ENCODE measurements around the gene FAM162B. TPM values are rescaled to one million over a fixed set of nuclear protein-coding genes. Genes with fewer than 3 reads are reported as not detected.

The FAM162B gene
- polyA plus RNA-seq, 2 of the 4 experiments (the other 2 are of a cell fraction) = 0.14 TPM; not detected in 1

GRCh38 chr6:116764629-116764960 lies 924 bp downstream of the FAM162B start:
- no peak for ATAC-seq
- CTCF ChIA-PET = interaction anchor here (1.8 kb wide), 1 partner anchor 83 kb away, joined by 4 read pairs; no protein-coding TSS in a partner anchor

GRCh38 chr6:116763906-116764628 lies 1.5 kb downstream of the FAM162B start:
- 88% methylated on average over 11 of the region's 11 CpGs for WGBS (ENCODE audit: missing lambda C conversion rate)
- Histone ChIP-seq H3K4me3 (no peak overlapping the region), H3K27ac (no peak overlapping the region), H3K4me2 (no peak overlapping the region), H3K9me3 (no peaks in the 10 kb centered on the region), H3K4me1 (no peaks in the 10 kb centered on the region)
- CTCF ChIA-PET = no interaction called here
- TF ChIP-seq CBX2 (IDR thresholded peaks at IDR 0.05; ENCODE audit: borderline replicate concordance, low read depth) = no peak
- TF ChIP-seq MYC (IDR thresholded peaks at IDR 0.05; ENCODE audit: borderline replicate concordance, low read length) = no peak
- no peak for TF ChIP-seq TP53 (CRISPR knock-in tag; IDR thresholded peaks at IDR 0.05)
- no peak for TF ChIP-seq ZNF302 (CRISPR knock-in tag; IDR thresholded peaks at IDR 0.05)
- TF ChIP-seq RARB (CRISPR knock-in tag; IDR thresholded peaks at IDR 0.05) = no peak
- no peak for TF ChIP-seq REST (IDR thresholded peaks at IDR 0.05)
- no peak for TF ChIP-seq NR3C1 (IDR thresholded peaks at IDR 0.05)
- no peak for TF ChIP-seq JUN (IDR thresholded peaks at IDR 0.05)
- no peak for DNase-seq (ENCODE audit: low read depth in 1 of 2, low spot score in 1 of 2)
- no peak for FAIRE-seq
- POLR2A ChIA-PET = no interaction called here
- no peak for ATAC-seq

More at GRCh38 chr6:116764629-116764960, 924 bp downstream of the FAM162B start:
- no peaks in the 10 kb centered on the region for H3K9me3 ChIP-seq
- DNase-seq (ENCODE audit: low read depth in 1 of 2, low spot score in 1 of 2) = no peak
- TF ChIP-seq POLR2AphosphoS2 (conservative IDR thresholded peaks at IDR 0.05; ENCODE audit: low read length) (no peak), HOXB13 (CRISPR knock-in tag; IDR thresholded peaks at IDR 0.05; ENCODE audit: low read depth) (no peak), EHF (CRISPR knock-in tag; IDR thresholded peaks at IDR 0.05) (no peak), HOXA7 (CRISPR knock-in tag; IDR thresholded peaks at IDR 0.05) (no peak), ZNF302 (CRISPR knock-in tag; IDR thresholded peaks at IDR 0.05) (no peak), ZSCAN20 (CRISPR knock-in tag; IDR thresholded peaks at IDR 0.05) (no peak), MAZ (IDR thresholded peaks at IDR 0.05; ENCODE audit: borderline replicate concordance, low read depth, low read length) (no peak), EHMT2 (IDR thresholded peaks at IDR 0.05; ENCODE audit: low read depth) (no peak), ATOH8 (CRISPR knock-in tag; IDR thresholded peaks at IDR 0.05; ENCODE audit: low read depth) (no peak), TP53 (CRISPR knock-in tag; IDR thresholded peaks at IDR 0.05) (no peak), SREBF2 (IDR thresholded peaks at IDR 0.05) (no peak), PBX3 (IDR thresholded peaks at IDR 0.05) (no peak), NFE2L2 (conservative IDR thresholded peaks at IDR 0.05; ENCODE audit: low read length) (no peak), RCOR1 (IDR thresholded peaks at IDR 0.05; ENCODE audit: low read depth, low read length) (no peak), PHF8 (IDR thresholded peaks at IDR 0.05; ENCODE audit: borderline replicate concordance, low read depth) (no peak), KDM5A (IDR thresholded peaks at IDR 0.05) (no peak)
- H3K4me1 ChIP-seq = no peaks in the 10 kb centered on the region
- 89% methylated on average over 7 of the region's 19 CpGs for WGBS (ENCODE audit: missing lambda C conversion rate)
- no peak for FAIRE-seq
- POLR2A ChIA-PET = no interaction called here
- no peak overlapping the region for H3K27ac ChIP-seq
- H3K4me2 ChIP-seq = no peak overlapping the region; the same call in 1 of the 3 replicates
- H3K4me3 ChIP-seq = no peak overlapping the region

Measured in A549 (cell line).